Measurements from ENCODE around the gene CCNF.

CCNF gene

DNA sequence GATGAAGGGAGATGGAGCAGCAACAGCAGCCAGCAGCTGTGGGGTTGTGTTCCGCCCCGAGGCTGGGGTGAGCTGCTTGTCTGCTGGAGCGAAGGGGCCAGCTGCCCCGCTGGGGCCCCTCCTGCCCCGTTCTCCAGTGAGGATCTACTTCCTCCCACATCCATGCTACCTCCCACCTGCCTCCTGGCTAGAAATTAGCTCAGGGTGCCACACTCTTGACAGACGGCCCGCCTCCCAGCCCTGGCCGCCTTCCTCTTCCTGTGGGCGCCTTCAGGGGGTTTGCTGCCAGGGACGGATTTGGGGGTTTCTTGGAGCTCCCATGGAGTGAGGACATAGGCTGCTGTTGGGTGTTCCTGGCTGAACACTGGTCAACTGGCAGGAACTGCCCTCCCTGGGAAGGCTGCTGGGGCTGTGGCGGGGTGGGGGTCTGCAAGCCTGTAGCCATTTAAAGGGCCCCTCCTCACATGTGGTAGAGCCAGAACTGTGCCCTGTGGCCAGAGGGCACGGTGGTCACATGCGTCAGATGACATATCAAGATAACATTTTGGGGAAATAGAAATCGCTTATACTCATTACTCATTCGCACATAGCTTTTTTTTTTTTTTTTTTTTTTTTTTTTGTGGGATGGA, 58.8 kb downstream of the CCNF start:
- no peak for DNase-seq

DNA sequence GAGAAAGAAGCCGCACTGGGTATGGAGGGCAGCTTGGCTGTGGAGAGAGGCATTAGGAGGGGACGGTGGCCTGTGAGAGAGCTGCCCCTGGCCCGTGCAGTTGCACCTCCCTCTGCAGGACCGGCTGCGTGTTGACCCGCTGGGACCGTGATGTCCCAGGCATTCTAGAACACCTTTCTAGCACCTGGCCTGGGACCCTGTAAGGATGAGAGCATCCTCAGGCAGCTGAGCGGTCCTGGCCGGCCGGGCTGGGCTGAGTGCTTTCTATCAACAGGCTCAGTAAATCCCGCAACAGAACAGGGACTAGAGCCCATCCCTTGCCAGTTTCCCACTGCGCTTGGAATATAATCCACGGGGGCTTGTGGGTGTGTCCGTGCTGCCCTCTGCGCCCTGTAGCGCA, 60.3 kb downstream of the CCNF start:
- DNase-seq = no peak

DNA sequence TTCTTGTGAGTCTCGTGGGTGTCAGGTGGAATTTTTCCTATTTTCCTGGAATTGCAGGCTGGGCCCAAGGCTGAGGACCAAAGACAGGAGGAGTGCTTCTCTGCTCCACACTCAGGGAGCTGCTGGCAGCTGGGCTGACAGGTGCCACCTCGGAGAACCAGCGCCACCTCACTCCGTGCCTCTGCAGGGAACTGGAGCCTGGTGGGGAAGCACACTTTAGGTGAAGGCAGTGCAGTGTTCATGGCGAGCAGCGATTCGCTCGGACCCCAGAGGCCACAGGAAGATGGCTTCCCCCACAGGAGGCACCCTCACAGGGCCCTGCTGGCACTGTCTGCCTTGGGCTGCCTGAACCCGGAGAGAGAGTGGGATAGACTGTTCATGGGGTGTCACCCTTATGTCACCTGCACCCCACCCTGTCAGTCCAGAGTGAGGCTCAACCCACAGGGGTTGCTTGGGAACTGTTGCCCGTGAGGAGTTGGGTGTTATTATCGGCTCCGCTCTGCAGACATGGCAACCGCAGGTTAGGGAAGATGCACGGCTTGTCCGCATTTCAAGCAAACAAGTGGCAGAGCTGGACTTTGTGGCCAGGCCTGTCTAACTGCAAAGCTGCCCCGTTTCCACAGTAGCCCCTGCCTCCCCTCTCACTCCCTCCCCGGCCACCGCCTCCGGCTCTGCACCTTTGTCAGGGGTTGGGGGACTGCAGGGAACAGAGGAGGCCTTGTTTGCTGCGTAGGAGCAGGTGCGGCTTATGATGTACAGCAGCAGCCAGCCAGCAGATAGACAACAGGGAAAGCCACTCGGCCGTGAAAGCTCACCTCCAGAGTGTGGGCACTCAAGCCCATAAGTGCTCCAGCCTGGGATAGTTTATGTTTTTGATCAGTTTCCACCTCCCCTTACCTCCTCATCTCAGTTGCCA, 61.2 kb downstream of the CCNF start:
- DNase-seq = no peak

DNA sequence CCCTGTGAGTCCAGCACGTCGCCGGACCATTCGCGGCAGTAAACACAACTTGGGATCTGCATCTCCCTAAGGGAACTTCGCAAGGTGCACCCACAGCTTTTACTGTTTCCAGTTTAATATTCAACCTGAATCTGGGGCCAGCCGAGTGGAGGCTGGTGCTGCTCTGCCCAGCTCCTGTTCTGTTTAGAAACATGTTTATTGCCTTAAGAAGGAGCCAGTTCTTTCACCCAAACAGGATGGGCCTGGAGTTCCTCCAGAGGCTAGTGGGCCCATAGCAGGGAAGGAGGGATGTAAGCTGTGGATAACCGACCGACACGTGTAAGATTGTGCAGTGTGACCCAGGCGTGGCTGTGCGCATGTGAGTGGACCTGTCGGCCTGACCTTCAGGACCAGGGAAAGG, 63.0 kb downstream of the CCNF start:
- no peak for DNase-seq

DNA sequence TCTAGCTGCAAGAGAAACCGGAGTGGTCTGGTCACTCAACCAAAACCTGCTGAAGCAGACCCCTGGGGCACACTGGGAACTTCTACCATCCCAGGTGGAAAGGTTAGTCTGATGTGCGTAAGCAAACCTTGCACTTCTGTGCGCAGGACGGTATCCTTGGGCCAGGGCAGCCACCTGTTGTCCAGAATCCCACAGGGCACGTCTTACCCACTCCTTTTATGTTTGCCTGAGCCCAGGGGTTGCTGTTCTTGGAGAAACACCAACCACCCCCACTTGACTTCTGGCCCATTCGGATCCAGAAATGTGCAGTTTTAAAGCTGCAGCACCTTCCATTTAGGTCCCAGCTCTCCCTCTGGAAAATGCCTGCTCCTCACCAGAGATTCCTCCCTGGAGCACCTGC, 64.4 kb downstream of the CCNF start:
- DNase-seq = no peak

DNA sequence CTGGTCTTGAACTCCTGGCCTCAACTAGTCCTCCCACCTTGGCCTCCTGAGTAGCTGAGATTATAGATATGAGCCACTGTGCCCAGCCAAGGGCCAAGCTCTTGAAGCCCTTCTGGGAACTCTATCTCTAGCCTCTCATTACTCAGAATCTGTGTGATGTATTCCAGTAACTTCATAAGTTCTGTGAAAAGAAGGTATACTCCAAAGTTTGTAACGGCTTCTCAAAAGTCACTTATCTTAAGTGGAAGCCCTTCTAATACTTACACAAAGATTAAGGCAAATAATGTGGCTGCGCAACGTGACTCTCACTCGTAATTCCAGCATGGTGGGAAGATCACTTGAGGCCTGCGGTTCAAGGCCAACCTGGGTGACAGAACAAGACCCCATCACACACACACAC, 65.4 kb downstream of the CCNF start:
- DNase-seq = no peak

DNA sequence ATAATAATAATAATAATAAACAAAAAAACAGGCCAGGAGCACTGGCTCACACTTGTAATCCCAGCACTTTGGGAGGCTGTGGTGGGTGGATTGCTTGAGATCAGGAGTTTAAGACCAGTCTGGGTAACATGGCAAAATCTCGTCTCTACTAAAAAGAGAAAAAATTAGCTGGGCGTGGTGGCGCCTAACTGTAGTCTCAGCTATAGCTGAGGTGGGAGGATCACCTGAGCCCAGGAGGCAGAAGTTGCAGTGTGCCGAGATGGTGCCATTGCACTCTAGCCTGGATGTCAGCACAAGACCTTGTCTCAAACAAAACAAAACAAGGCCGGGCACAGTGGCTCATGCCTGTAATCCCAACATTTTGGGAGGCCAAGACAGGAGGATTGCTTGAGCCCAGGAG, 65.8 kb downstream of the CCNF start:
- no peak for DNase-seq

DNA sequence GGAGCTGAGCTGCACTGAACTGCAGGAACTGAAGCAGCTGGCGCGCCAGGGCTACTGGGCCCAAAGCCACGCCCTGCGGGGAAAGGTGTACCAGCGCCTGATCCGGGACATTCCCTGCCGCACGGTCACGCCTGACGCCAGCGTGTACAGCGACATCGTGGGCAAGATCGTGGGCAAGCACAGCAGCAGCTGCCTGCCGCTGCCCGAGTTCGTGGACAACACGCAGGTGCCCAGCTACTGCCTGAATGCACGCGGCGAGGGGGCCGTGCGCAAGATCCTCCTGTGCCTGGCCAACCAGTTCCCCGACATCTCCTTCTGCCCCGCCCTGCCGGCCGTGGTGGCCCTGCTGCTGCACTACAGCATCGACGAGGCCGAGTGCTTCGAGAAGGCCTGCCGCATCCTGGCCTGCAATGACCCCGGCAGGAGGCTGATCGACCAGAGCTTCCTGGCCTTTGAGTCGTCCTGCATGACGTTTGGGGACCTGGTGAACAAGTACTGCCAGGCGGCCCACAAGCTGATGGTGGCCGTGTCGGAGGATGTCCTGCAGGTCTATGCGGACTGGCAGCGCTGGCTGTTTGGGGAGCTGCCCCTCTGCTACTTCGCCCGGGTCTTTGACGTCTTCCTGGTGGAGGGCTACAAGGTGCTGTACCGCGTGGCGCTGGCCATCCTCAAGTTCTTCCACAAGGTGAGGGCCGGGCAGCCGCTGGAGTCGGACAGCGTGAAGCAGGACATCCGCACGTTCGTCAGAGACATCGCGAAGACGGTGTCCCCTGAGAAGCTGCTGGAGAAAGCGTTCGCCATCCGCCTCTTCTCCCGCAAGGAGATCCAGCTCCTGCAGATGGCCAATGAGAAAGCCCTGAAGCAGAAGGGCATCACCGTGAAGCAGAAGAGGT, 67.2 kb downstream of the CCNF start:
- DNase-seq = no peak

DNA sequence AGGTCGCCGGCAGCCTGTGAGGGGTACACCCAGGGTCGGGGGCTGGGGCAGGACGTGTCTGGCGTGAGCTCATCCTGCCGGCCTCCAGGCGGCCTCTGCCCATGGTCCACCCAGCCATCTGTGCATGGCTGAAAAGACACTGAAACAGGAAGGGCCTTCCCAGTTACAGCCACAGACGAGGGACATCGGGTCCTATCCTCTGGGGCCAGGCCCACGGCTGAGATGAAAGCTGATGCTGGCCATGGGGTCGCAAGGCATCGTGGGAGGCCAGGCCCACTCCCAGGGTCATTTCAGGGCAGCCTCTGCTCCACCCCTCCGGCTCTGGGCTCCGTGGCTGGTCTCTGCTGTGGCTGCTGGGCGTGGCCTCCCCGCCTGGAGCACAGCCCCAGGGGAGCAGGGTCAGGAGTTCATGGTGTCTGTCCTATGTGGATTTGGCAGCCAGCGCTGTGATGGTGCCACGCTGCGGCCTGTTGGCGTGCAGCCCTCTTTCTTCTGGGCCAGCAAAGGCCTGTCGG, 67.9 kb downstream of the CCNF start:
- DNase-seq = peak; percentile 65

DNA sequence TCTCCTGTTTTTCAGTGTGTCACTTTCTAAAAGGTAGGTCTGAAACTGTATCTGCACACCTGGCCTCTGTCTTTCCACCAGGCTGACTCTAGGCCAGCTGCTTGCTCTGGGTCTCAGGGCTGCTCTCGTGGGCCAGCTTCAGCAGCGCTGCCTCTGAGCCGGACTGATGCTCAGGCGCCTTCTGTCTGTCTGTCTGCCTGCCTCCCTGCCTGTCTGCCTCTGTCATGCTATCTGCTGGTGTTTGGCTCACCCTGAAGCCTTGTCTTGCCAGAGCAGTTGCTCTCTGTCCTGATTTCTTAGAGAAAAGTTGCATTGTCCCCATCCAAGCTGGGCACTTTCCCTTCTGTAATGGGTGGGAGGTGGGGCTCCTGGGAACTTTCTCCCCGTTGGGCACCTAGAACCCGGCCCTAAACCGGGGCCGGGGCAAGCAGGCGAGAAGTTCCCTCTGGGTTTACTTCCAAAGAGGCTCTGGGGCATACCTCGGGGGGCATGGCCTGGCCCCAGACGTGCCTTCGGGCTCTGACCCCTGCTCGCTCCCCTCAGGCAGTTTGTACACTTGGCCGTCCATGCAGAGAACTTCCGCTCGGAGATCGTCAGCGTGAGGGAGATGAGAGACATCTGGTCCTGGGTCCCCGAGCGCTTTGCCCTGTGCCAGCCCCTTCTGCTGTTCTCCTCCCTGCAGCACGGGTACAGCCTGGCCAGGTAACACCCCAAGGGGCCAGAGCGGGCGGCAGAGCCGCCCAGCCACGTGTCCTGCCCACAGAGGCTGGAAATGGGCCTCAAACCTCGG, 68.6 kb downstream of the CCNF start:
- no peak for DNase-seq

DNA sequence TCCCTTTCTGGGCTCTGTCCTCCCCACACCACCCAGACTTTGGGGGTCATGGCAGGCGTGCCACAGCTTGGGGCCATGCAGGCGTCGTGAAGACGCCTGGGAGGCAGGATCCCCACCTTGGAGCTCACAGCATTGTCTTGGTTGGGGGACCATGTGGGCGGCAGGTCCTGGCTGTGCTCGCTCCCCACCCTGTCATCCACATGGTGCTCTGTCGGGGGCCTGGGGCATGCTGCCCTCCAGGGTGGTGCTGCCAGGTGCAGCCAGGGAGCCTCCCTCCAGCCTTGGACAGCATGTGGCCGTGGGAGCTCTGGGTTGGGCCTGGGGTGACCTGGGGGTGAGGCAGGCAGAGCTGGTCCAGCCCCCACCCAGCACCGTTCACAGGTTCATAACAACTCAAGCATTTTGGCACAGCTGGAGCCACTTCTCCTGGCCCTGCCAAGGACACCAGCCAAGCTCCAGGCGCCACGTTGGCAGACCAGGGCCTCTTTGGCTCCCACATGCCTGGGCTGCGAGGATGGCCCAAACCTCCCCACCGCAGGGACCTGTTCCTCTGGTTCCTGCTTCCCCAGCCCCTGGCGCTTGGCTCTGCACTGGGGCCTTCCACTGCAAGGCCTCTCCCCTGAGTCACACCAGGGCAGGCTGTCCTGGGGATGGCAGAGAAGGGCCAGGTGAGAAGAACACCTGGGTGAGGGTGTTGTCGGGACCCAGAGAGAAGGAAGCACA, 69.4 kb downstream of the CCNF start:
- DNase-seq = no peak

DNA sequence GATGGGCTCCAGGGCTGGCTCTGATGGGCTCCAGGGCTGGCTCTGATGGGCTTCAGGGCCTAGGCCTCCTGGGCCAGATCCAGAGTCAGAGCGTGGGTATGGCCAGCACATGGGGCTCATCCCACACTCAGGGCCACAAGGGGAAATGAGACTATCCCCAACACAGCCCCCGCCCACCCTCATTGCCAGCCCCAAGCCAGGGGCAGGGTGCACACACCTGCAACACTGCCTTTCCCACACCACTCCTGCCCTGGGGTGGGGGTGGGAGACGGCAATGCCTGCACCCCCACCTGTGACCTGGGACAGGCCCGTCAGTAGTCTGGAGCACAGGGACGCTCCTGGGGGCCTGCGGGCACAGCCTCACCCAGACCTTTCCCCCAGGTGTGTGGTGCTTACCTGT, 70.2 kb downstream of the CCNF start:
- DNase-seq = no peak

DNA sequence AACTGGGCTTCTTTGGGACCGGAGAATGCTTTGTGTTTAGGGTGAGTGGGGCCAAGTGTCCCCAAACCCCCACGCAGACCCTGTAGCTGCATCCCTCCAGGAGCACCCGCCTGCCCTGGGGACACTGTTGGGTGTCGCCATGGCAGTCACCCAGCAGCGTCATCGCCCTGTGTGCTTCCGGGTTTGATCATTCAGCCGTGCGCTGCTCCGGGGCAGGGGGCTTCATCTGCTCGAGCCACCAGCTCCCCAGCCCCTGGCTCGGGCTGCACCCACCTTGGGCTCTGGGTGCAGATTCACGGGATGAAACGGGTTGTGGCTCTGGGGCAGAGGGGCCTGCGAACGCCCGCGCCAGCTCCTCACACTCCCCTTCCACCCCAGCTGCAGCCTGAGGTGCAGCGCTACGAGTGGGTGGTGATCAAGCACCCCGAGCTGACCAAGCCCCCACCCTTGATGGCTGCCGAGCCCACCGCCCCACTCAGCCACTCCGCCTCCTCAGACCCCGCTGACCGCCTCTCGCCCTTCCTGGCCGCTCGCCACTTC, 70.7 kb downstream of the CCNF start:
- DNase-seq = no peak

DNA sequence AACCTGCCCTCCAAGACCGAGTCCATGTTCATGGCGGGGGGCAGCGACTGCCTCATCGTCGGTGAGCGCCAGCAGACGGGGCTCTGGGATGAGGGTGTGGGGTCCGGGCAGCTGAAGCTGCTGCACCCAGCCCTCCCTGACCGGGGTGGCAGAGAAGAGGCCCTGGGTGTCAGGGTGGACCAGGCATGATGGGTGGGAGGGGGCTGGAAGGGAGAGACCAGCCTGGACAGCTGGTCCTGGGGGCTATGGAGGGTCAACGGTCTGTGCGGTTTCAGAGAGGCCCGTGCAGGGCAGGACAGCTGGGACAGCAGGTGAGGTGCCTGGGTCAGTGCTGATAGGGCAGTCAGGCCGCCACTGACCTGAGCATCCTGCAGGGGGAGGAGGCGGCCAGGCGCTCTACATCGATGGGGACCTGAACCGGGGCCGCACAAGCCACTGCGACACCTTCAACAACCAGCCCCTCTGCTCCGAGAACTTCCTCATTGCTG, 71.2 kb downstream of the CCNF start:
- no peak for DNase-seq

DNA sequence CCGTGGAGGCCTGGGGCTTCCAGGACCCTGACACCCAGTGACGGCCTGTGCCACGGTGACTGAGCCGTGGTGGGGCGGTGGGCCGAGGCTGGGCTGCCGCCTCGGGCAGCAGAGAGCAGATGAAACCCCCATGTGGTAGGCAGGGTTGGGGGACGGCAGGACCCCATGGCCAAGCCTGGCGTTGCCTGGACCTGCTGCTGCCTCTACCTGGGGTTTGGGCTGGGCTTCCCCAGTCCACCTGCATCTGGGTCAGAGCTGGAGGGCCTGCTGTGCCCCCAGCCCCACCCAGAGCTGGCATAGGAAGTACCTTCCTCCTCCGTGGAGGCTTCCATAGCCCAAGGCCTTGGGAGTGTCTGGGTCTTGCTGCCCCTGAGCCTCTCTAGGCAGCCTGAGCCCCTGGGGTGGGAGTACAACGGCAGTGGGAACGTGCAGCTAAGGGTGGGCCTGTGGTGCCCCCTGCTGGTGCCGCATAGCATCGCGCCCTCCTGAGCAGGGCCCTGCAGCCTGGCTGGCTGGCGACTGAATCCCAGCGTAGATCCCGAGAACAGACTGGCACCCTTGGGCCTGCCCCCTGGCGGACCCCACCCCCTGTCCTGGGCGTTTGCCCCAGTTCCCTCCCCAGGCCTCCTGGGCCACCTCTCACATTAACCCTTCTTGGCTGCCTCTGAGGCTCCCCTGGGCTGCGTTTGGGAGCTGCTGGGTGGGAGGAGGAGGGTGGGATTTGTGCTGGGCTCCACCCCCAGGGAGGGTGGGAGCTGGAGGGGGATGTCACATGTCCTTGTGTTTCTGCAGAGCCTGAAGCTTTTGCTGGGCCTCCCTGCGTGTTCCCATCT, 71.9 kb downstream of the CCNF start:
- peak; percentile 30 for DNase-seq

DNA sequence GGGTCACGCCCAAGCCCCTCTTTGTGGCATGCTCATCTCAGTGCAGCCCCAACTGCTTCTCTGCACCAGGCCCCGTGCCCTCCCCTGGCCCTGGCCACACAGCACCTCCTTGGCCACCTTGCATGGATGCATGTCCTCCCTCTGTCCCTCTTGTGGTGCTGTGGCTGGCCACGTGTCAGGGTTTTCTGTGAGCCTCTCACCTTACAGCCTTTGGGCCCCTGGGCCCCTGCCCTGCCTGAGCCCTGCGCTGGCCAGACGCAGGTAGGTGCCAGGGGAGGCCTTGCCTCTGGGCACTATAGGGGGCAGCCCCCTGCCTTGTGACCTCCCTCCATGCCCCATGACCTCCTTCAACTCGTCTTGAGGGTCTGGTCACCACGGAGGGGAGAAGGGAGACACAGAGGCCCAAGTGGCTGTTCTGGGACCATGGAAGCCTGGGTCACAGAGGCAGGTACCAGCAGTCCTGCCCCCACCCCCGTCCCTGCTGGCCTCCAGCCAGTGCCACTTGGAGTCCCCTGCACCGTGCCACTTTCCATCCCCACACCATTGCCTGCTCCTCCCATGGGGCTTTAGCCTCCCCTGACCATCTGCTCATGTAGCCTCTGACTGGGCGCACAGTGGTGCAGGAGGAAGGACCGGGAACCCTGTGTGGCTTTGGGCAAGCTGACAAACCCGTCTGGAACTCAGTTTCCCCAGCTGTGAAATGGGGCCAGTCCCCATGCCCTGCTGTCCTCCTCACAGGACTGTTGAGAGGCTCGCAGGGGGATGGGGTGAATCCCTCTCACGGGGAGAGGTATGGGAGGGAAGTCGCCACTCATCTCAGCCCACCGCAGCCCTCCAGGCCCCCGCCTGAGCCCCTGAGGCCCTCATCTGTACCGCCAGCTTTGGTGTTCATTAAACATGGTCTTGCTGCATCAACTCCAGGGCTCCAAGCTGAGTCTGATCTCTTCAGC, 73.0 kb downstream of the CCNF start:
- DNase-seq = no peak

DNA sequence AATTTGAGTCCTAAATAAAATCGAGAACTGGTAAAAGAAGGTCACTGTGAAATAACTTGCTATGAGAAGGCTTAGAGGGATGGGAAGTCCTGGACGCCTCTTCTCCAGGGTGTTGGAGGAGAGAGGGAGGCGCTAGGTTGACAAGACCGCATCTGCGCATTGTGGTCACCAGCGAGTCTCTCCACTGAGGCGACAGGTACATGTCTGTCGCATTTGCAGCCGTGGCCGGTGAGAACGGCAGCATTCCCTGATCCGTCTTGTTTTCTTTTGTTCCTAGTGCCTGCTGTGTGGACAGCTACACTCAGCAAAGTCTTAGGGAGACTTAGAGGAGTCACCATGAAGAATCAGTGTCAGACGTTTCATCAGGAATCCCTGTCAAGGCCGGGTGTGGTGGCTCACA, 76.4 kb downstream of the CCNF start:
- no peak for DNase-seq

DNA sequence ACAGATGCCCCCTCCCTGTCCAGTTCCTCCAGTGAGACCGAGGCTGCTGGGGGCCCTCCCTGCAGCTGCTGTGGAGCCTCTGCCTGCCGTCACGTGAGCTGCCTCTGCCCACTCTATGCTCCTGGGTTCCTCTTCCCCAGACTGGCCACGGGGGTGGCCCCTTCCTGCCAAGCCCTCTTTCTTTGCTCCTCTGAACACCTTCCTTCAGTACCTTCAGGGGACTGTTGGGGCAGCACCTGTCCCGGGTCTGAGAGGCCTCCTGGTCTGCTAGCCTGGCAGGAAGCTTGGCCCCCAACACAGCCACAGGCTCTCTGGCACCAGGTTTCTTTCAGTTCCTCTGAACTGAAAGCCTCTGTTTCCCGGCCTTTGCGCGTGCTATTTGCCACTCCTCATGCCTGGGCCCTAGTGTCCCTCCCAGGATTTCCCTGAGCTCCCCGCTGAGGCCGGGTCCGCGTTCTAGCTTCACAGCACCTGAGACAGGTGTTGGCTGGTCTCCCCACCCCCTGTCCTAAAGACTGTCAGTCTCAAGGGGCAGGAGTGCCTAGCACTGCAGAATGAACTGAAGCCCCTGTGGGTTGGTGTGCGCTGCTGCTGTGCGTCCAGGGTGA, 77.9 kb downstream of the CCNF start:
- DNase-seq = no peak

DNA sequence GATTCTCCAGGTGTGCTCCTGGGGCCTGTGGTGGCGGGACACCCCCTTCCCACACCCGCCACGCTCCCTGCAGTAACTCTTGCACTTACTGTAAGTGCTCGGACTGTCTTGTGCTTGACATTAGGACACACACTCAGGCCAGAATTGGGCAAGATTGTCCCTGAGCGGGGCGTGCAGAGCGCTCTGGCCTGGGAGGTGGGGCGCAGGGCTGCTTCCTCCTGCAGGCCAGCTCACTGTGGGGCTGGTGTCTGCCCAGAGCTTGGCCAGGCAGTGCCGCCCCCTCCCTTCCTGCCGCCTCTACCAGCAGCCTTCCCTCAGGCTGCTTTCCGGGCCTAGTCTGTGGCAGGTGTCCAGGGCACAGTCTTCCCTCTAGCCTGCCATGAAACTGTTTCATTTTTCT, 78.4 kb downstream of the CCNF start:
- no peak for DNase-seq

Data from DMS 273 treated with DMSO at 0.1 percent for 48 hours (cell line).